B cell (primary cell): ENCODE results near the gene ZP4.

Source experiments
- EZH2 ChIP-seq: IDR thresholded peaks from 2 replicates; pipeline ENCODE4 v1.6.1; 2012; ENCODE audit warnings: borderline replicate concordance, low read depth, mild to moderate bottlenecking, moderate library complexity, low read length; ENCODE audit not compliant: insufficient read depth, poor library complexity, severe bottlenecking
- TF ChIP-seq, protein P1 (sequence below): fragments of 200-600 bp; IDR thresholded peaks from one replicate; pipeline ENCODE4 v1.8.0; 2022; ENCODE audit warnings: antibody characterized with exemption, mild to moderate bottlenecking

DNA sequence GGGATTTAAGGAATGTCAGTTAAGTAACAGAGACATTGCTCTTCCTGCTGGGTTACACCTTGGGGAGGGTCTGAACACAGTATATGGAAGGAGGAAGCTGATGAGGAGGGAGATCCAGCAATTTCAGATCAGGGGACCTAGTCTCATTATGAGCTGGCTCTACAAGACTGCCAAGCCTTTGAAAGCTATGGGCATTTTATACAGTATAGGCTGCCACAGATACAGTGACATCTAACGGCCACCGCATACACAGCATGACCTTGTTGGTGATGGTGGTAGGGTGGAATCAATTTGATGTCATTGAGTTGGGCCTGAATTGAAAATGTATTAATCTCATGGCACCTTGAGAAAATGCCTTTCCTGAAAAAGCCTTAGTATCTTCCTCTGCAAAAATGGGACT is 22.6 kb upstream of the ZP4 start:
- TF ChIP-seq, protein P1, sequence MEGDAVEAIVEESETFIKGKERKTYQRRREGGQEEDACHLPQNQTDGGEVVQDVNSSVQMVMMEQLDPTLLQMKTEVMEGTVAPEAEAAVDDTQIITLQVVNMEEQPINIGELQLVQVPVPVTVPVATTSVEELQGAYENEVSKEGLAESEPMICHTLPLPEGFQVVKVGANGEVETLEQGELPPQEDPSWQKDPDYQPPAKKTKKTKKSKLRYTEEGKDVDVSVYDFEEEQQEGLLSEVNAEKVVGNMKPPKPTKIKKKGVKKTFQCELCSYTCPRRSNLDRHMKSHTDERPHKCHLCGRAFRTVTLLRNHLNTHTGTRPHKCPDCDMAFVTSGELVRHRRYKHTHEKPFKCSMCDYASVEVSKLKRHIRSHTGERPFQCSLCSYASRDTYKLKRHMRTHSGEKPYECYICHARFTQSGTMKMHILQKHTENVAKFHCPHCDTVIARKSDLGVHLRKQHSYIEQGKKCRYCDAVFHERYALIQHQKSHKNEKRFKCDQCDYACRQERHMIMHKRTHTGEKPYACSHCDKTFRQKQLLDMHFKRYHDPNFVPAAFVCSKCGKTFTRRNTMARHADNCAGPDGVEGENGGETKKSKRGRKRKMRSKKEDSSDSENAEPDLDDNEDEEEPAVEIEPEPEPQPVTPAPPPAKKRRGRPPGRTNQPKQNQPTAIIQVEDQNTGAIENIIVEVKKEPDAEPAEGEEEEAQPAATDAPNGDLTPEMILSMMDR, result no peak
- TF ChIP-seq EZH2, result no peak
